Measurements from ENCODE around the gene VPS72. TPM values are rescaled to one million over a fixed set of nuclear protein-coding genes. Genes with fewer than 3 reads are reported as not detected.

Gene VPS72
- total and polyA plus RNA-seq, 5 donors from 2014 or later = 41.8 to 101 (median 91.9) TPM

GRCh38 chr1:151147665-151148064 lies 42.3 kb downstream of the VPS72 start:
- peaks cover 23% of the 10 kb centered on the region for H3K4me1 ChIP-seq (ENCODE audit: control insufficient read depth, insufficient read depth, low read length, poor library complexity, severe bottlenecking)
- H3K36me3 ChIP-seq (ENCODE audit: control insufficient read depth, insufficient read depth, low read length) = no peaks in the 10 kb centered on the region
- Mint-ChIP-seq H3K4me1 (peaks cover 0 to 23% (median 4%) of the 10 kb centered on the region in 4 donors), H3K36me3 (no peaks in the 10 kb centered on the region), H3K4me3 (peak overlapping the region; percentile 82 to 98 (median 92)), H3K9me3 (no peaks in the 10 kb centered on the region), H3K27me3 (peaks cover 13% of the 10 kb centered on the region), H3K27ac (no peak overlapping the region)
- H3K9me3 ChIP-seq (ENCODE audit: control insufficient read depth in 2 of 2, low read length in 2 of 2) = no peaks in the 10 kb centered on the region
- no peak overlapping the region for H3K4me3 ChIP-seq (ENCODE audit: low read depth, low read length)
- DNase-seq (no peak), ATAC-seq (ENCODE audit: low read depth in 2 of 2) (no peak)
- H3K27me3 ChIP-seq (ENCODE audit: control insufficient read depth, insufficient read depth, low read length) = no peaks in the 10 kb centered on the region
- H3K27ac ChIP-seq (ENCODE audit: insufficient read depth, low read length, poor library complexity, severe bottlenecking) = no peak overlapping the region

DNA sequence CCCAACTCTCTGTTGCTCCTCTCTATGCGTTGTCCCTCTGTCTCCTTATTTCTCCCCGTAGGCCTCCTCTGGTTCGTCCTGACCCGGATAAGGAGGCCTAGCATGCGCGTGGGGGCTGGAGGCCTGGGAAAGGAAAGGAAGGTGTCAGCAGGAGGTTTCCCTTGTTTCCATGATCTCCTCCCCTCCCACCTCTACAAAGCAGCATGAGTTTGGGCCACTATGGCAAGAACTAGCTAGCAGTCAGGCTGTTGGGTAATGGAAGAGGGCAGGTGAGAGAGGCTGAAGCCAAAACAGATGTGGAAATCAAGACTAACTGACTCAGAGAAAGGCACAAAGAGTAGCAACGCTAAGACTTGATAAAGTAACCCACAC lies 42.9 kb downstream of the VPS72 start:
- H3K36me3 ChIP-seq (ENCODE audit: control insufficient read depth, insufficient read depth, low read length) = no peaks in the 10 kb centered on the region

DNA sequence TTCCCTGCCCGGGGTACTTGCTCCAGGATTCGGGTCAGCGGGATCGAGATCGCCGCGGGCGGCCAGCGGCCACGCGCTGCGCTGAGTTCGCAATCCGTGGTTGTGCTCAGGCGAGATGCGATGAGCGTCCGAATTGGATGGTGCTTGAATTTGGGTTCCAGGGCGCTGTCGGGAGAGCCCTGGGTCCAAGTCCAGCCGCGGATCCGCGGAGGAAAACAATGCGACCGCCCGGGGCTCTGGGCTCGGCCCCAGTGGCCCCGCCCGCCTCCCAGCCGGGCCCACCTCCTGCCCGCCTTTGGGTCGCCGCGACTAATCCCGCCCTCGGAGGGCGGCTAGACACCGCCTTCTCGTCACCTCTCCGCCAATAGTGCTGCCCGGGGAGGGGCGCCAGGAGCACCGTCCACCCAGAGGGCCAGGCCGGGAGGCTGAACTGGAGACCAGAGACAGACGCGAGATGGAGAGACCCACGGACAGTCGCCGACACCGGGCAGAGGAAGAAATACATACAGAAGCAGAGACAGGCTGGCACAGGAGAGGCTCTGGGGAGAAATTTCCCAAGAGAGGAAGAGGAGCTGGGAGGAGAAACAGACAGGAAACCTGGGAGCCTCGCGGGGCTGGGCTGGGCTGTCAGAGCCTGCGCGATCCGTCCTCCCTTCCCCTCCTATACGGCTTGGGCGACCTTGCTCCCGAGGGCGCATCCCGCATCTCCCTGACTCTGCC lies 43.4 kb downstream of the VPS72 start, which contains the start of gene SEMA6C:
SEMA6C (minus strand) TSS at position 220 of the 720 bp plus-strand sequence. CDS start 4,010 bp downstream, outside the sequence.
- ATAC-seq (ENCODE audit: low read depth in 2 of 2) = peak; percentile 99 to 100
- no peaks in the 10 kb centered on the region for H3K36me3 Mint-ChIP-seq
- no peaks in the 10 kb centered on the region for H3K36me3 ChIP-seq (ENCODE audit: control insufficient read depth, insufficient read depth, low read length)
- peak; percentile 82 to 89 (median 83) for DNase-seq
- H3K4me3 ChIP-seq (ENCODE audit: low read depth, low read length) = peak within 1 kb of the TSS; percentile 78
- peak within 1 kb of the TSS; percentile 90 to 95 (median 91) for H3K27ac Mint-ChIP-seq
- H3K4me1 Mint-ChIP-seq = peaks cover 0 to 23% (median 4%) of the 10 kb centered on the region in 4 donors
- H3K27ac ChIP-seq (ENCODE audit: insufficient read depth, low read length, poor library complexity, severe bottlenecking) = no peak within 1 kb of the TSS
- peak within 1 kb of the TSS; percentile 88 to 98 (median 95) for H3K4me3 Mint-ChIP-seq
- H3K9me3 Mint-ChIP-seq = no peaks in the 10 kb centered on the region
- H3K9me3 ChIP-seq (ENCODE audit: control insufficient read depth in 2 of 2, low read length in 2 of 2) = no peaks in the 10 kb centered on the region
- H3K27me3 Mint-ChIP-seq = peaks cover 13% of the 10 kb centered on the region
- peaks cover 23% of the 10 kb centered on the region for H3K4me1 ChIP-seq (ENCODE audit: control insufficient read depth, insufficient read depth, low read length, poor library complexity, severe bottlenecking)
- H3K27me3 ChIP-seq (ENCODE audit: control insufficient read depth, insufficient read depth, low read length) = no peaks in the 10 kb centered on the region

More for the DNA sequence above, 42.9 kb downstream of the VPS72 start:
- no peaks in the 10 kb centered on the region for H3K36me3 Mint-ChIP-seq
- Histone ChIP-seq H3K27me3 (ENCODE audit: control insufficient read depth, insufficient read depth, low read length) (no peaks in the 10 kb centered on the region), H3K9me3 (ENCODE audit: control insufficient read depth in 2 of 2, low read length in 2 of 2) (no peaks in the 10 kb centered on the region), H3K27ac (ENCODE audit: insufficient read depth, low read length, poor library complexity, severe bottlenecking) (no peak overlapping the region), H3K4me1 (ENCODE audit: control insufficient read depth, insufficient read depth, low read length, poor library complexity, severe bottlenecking) (peaks cover 23% of the 10 kb centered on the region), H3K4me3 (ENCODE audit: low read depth, low read length) (peak overlapping the region; percentile 78)
- peak overlapping the region; percentile 88 to 98 (median 95) for H3K4me3 Mint-ChIP-seq
- peak overlapping the region in 2 of 3 donors; percentile 90 to 91 for H3K27ac Mint-ChIP-seq
- peaks cover 0 to 23% (median 4%) of the 10 kb centered on the region in 4 donors for H3K4me1 Mint-ChIP-seq
- no peak for ATAC-seq (ENCODE audit: low read depth in 2 of 2)
- peaks cover 13% of the 10 kb centered on the region for H3K27me3 Mint-ChIP-seq
- H3K9me3 Mint-ChIP-seq = no peaks in the 10 kb centered on the region
- DNase-seq = no peak

DNA sequence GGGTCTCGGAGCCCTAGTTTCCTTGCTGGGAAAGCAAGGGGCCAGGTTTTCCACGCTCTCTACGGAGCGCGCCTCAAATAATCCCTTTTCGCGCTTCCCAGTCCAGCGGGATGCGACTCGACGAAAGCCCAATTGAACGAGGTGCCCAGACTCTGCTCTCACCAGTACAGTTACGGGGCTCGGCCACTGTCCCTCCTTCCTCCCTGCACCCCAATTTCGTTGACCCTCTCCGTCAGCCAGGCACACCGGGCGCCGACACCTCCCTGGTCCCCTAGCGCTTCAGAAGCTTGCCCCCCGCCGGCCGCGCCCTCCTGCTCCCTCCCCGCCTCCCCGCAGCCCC lies 44.0 kb downstream of the VPS72 start:
- Mint-ChIP-seq H3K9me3 (no peaks in the 10 kb centered on the region), H3K27me3 (peaks cover 13% of the 10 kb centered on the region), H3K4me1 (peaks cover 0 to 23% (median 4%) of the 10 kb centered on the region in 4 donors), H3K27ac (peak overlapping the region in 1 of 3 donors; percentile 91), H3K36me3 (no peaks in the 10 kb centered on the region), H3K4me3 (peak overlapping the region; percentile 88 to 98 (median 95))
- Histone ChIP-seq H3K4me3 (ENCODE audit: low read depth, low read length) (peak overlapping the region; percentile 62), H3K4me1 (ENCODE audit: control insufficient read depth, insufficient read depth, low read length, poor library complexity, severe bottlenecking) (peaks cover 23% of the 10 kb centered on the region), H3K27ac (ENCODE audit: insufficient read depth, low read length, poor library complexity, severe bottlenecking) (no peak overlapping the region), H3K27me3 (ENCODE audit: control insufficient read depth, insufficient read depth, low read length) (no peaks in the 10 kb centered on the region), H3K36me3 (ENCODE audit: control insufficient read depth, insufficient read depth, low read length) (no peaks in the 10 kb centered on the region), H3K9me3 (ENCODE audit: control insufficient read depth in 2 of 2, low read length in 2 of 2) (no peaks in the 10 kb centered on the region)
- DNase-seq (peak in 1 of 3 donors; percentile 22), ATAC-seq (ENCODE audit: low read depth in 2 of 2) (no peak)

DNA sequence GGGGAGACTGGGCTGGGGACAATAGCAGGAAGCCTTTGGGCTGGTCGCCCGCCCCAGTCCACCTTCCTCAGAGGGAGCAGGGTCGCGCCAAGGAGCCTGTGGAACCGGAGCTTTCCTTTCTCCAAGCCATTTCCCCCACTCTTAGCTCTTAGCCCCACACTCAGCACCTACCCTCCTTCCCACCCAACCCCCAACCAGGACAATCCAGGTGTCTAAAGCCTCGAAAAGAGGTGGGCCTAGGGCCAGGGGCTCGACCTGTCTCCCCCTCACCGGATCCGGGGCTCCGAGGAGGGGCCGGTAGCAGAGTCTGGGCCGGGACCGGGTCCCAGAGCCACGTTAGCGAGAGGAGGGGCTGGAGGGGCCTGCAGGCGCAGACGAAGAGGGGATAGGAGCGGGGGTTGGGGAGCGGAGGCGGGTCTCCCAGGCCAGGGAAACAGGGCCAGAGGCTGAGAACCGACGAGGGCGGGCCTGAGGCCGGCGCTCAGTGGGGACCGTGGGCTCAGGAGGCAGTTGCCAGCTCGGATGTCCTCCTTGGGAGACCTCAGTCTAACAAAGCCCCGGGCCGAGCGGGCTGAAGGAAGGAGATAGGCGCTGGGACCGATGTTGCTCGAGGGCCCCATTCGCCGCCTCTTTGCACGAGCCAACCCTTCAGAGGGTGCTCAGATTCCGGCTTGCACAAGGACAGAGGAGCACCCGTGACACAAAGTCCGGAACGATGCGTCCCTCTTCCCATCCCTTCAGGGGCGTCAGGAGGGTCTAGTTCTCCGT lies 44.5 kb downstream of the VPS72 start:
- Histone ChIP-seq H3K27ac (ENCODE audit: insufficient read depth, low read length, poor library complexity, severe bottlenecking) (no peak overlapping the region), H3K4me1 (ENCODE audit: control insufficient read depth, insufficient read depth, low read length, poor library complexity, severe bottlenecking) (peaks cover 23% of the 10 kb centered on the region), H3K27me3 (ENCODE audit: control insufficient read depth, insufficient read depth, low read length) (no peaks in the 10 kb centered on the region), H3K36me3 (ENCODE audit: control insufficient read depth, insufficient read depth, low read length) (no peaks in the 10 kb centered on the region), H3K4me3 (ENCODE audit: low read depth, low read length) (peak overlapping the region; percentile 60), H3K9me3 (ENCODE audit: control insufficient read depth in 2 of 2, low read length in 2 of 2) (no peaks in the 10 kb centered on the region)
- Mint-ChIP-seq H3K27ac (no peak overlapping the region), H3K36me3 (no peaks in the 10 kb centered on the region), H3K27me3 (peaks cover 13% of the 10 kb centered on the region), H3K9me3 (no peaks in the 10 kb centered on the region), H3K4me1 (peaks cover 0 to 23% (median 4%) of the 10 kb centered on the region in 4 donors), H3K4me3 (peak overlapping the region; percentile 93 to 98 (median 95))
- DNase-seq (peak in 1 of 3 donors; percentile 45), ATAC-seq (ENCODE audit: low read depth in 2 of 2) (no peak)

DNA sequence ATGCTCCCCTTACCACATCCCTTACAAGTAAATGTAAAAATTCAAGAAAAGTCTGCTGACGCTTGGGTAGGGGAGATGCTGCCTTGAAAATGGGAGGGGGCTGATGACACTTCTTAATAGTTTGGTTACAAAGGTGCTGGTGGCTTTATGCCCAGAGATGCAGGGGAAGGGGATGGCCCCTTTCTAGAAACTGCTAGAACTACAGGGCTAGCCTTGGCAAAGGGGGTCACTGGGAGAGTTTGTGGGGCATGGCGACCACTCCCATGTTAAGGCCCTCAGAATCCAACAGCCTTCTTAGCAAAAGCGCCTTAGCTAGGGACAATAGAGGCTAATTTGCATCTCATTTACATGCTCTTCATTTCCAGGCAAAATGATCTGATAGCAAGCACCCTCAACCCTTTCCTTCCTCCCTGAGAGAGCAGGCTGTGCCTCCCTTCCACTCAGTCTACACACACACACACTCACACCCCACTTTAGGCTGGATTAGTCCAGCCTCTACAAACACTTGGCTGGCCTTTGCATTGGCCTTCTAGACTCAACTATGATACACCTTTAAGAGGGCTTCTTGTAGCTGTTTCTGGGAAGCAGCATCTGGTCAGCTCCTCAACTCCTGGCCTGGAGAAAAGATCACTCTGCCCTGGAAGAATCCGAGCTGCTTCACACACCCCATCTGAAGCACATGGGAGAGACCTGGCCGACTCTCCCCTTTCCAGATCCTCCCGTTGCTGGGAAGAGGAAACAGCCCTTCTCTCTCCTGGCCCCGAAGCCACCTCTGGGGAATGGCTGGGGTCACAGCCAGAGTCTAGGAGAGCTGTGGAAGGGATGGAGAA lies 45.3 kb downstream of the VPS72 start:
- H3K36me3 Mint-ChIP-seq = peaks cover 2% of the 10 kb centered on the region
- Histone ChIP-seq H3K4me1 (ENCODE audit: control insufficient read depth, insufficient read depth, low read length, poor library complexity, severe bottlenecking) (peaks cover 23% of the 10 kb centered on the region), H3K36me3 (ENCODE audit: control insufficient read depth, insufficient read depth, low read length) (no peaks in the 10 kb centered on the region), H3K27me3 (ENCODE audit: control insufficient read depth, insufficient read depth, low read length) (no peaks in the 10 kb centered on the region), H3K27ac (ENCODE audit: insufficient read depth, low read length, poor library complexity, severe bottlenecking) (no peak overlapping the region), H3K4me3 (ENCODE audit: low read depth, low read length) (no peak overlapping the region), H3K9me3 (ENCODE audit: control insufficient read depth in 2 of 2, low read length in 2 of 2) (no peaks in the 10 kb centered on the region)
- peak overlapping the region in 1 of 3 donors; percentile 64 for H3K27ac Mint-ChIP-seq
- peaks cover 0 to 23% (median 4%) of the 10 kb centered on the region in 4 donors for H3K4me1 Mint-ChIP-seq
- DNase-seq (no peak), ATAC-seq (ENCODE audit: low read depth in 2 of 2) (no peak)
- no peaks in the 10 kb centered on the region for H3K9me3 Mint-ChIP-seq
- peaks cover 13% of the 10 kb centered on the region for H3K27me3 Mint-ChIP-seq
- H3K4me3 Mint-ChIP-seq = peak overlapping the region; percentile 34 to 93 (median 58)

- Mint-ChIP-seq H3K4me1 (peaks cover 0 to 23% (median 4%) of the 10 kb centered on the region in 4 donors), H3K4me3 (peak overlapping the region in 1 of 4 donors; percentile 93), H3K27ac (peak overlapping the region in 1 of 3 donors; percentile 64), H3K27me3 (peaks cover 13% of the 10 kb centered on the region), H3K9me3 (no peaks in the 10 kb centered on the region), H3K36me3 (peaks cover 2% of the 10 kb centered on the region)
- ATAC-seq (ENCODE audit: low read depth in 2 of 2) (no peak), DNase-seq (no peak)
- H3K36me3 ChIP-seq (ENCODE audit: control insufficient read depth, insufficient read depth, low read length) = no peaks in the 10 kb centered on the region
- H3K27me3 ChIP-seq (ENCODE audit: control insufficient read depth, insufficient read depth, low read length) = no peaks in the 10 kb centered on the region
- H3K4me3 ChIP-seq (ENCODE audit: low read depth, low read length) = no peak overlapping the region
- peaks cover 23% of the 10 kb centered on the region for H3K4me1 ChIP-seq (ENCODE audit: control insufficient read depth, insufficient read depth, low read length, poor library complexity, severe bottlenecking)
- H3K9me3 ChIP-seq (ENCODE audit: control insufficient read depth in 2 of 2, low read length in 2 of 2) = no peaks in the 10 kb centered on the region
- H3K27ac ChIP-seq (ENCODE audit: insufficient read depth, low read length, poor library complexity, severe bottlenecking) = no peak overlapping the region
These were observed 46.0 kb downstream of the VPS72 start for GRCh38 chr1:151143986-151144385.
